ENCODE results near the gene ADAMTS2.

ADAMTS2 gene

GRCh38 chr5:179385914-179386313 is 40.7 kb upstream of the ADAMTS2 start:
- no peak overlapping the region for H2AFZ ChIP-seq (ENCODE audit: low read depth, low read length)
- no peaks in the 10 kb centered on the region for H4K20me1 ChIP-seq (ENCODE audit: insufficient read depth, low read length)
- no peaks in the 10 kb centered on the region for H3K79me2 ChIP-seq (ENCODE audit: insufficient read depth, low read length)
- no peaks in the 10 kb centered on the region for H3K36me3 ChIP-seq (ENCODE audit: insufficient read depth, low read length)
- H3K4me3 ChIP-seq (ENCODE audit: low read depth in 1 of 2, low read length in 2 of 2), result no peak overlapping the region
- TF ChIP-seq EZH2 (IDR thresholded peaks at IDR 0.05; ENCODE audit: borderline replicate concordance, low read depth, low read length, severe bottlenecking) (no peak), CTCF (IDR thresholded peaks at IDR 0.05; ENCODE audit: borderline replicate concordance, extremely low read depth, low read length, poor library complexity, severe bottlenecking) (no peak)
- peaks cover 16% of the 10 kb centered on the region for H3K9me3 ChIP-seq (ENCODE audit: insufficient read depth, low read length, severe bottlenecking)
- H3K4me2 ChIP-seq (ENCODE audit: insufficient read depth, low read length), result no peak overlapping the region
- DNase-seq (no peak), ATAC-seq (ENCODE audit: insufficient read depth, low read depth) (no peak)
- no peak overlapping the region for H3K27ac ChIP-seq (ENCODE audit: low read length)
- no peaks in the 10 kb centered on the region for H3K4me1 ChIP-seq (ENCODE audit: insufficient read depth, low read length)
- no peaks in the 10 kb centered on the region for H3K27me3 ChIP-seq (ENCODE audit: insufficient read depth, low read length, poor library complexity)
- H3K9ac ChIP-seq (ENCODE audit: low read depth, low read length), result no peak overlapping the region

DNA sequence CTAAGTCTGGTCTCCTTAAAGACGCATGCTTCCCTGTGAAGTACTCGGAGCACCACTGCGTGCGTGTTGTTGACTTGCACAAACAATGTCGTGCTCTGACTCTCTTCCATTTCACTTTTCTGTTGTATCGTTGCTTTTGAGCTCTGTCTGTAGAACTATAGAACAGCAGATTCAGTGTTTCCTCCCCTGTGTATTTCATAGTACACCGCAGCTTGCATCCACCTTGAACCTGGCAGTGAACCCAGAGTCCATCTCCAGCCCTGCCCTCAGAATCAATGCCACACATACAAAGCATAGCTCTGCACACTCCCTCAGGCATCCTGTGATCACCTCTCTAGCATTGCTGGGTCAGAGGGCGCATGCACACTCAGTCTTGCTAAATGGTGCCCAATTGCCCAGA is 37.2 kb upstream of the ADAMTS2 start:
- H3K27ac ChIP-seq (ENCODE audit: low read length), result no peak overlapping the region
- no peaks in the 10 kb centered on the region for H3K9me3 ChIP-seq (ENCODE audit: insufficient read depth, low read length, severe bottlenecking)
- H2AFZ ChIP-seq (ENCODE audit: low read depth, low read length), result no peak overlapping the region
- TF ChIP-seq EZH2 (IDR thresholded peaks at IDR 0.05; ENCODE audit: borderline replicate concordance, low read depth, low read length, severe bottlenecking) (no peak), CTCF (IDR thresholded peaks at IDR 0.05; ENCODE audit: borderline replicate concordance, extremely low read depth, low read length, poor library complexity, severe bottlenecking) (no peak)
- H3K9ac ChIP-seq (ENCODE audit: low read depth, low read length), result no peak overlapping the region
- H3K4me3 ChIP-seq (ENCODE audit: low read depth in 1 of 2, low read length in 2 of 2), result no peak overlapping the region
- no peaks in the 10 kb centered on the region for H3K36me3 ChIP-seq (ENCODE audit: insufficient read depth, low read length)
- no peaks in the 10 kb centered on the region for H3K27me3 ChIP-seq (ENCODE audit: insufficient read depth, low read length, poor library complexity)
- no peak overlapping the region for H3K4me2 ChIP-seq (ENCODE audit: insufficient read depth, low read length)
- ATAC-seq (ENCODE audit: insufficient read depth, low read depth) (no peak), DNase-seq (no peak)
- no peaks in the 10 kb centered on the region for H3K79me2 ChIP-seq (ENCODE audit: insufficient read depth, low read length)
- no peaks in the 10 kb centered on the region for H3K4me1 ChIP-seq (ENCODE audit: insufficient read depth, low read length)
- H4K20me1 ChIP-seq (ENCODE audit: insufficient read depth, low read length), result no peaks in the 10 kb centered on the region

DNA sequence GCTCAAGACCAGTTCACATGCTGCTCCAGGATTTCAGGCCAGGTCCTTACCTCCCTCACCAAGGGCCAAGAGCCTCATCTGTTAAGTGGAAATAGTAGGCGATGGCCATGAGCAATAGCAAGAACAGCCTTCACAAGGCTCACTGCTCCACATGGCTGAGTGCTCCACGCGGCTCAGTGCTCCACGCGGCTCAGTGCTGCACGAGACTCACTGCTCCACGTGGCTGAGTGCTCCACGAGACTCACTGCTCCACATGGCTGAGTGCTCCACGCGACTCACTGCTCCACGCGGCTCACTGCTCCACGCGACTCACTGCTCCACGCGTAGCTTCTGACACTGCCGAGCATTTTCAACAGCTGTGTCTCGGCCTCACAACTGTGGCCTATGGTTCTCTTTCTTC is 36.4 kb upstream of the ADAMTS2 start:
- no peak overlapping the region for H3K27ac ChIP-seq (ENCODE audit: low read length)
- no peak for DNase-seq
- no peaks in the 10 kb centered on the region for H3K36me3 ChIP-seq (ENCODE audit: insufficient read depth, low read length)
- H2AFZ ChIP-seq (ENCODE audit: low read depth, low read length), result no peak overlapping the region
- no peaks in the 10 kb centered on the region for H3K4me1 ChIP-seq (ENCODE audit: insufficient read depth, low read length)
- no peaks in the 10 kb centered on the region for H3K27me3 ChIP-seq (ENCODE audit: insufficient read depth, low read length, poor library complexity)
- TF ChIP-seq CTCF (IDR thresholded peaks at IDR 0.05; ENCODE audit: borderline replicate concordance, extremely low read depth, low read length, poor library complexity, severe bottlenecking), result no peak
- TF ChIP-seq EZH2 (IDR thresholded peaks at IDR 0.05; ENCODE audit: borderline replicate concordance, low read depth, low read length, severe bottlenecking), result no peak
- no peak overlapping the region for H3K4me2 ChIP-seq (ENCODE audit: insufficient read depth, low read length)
- H3K4me3 ChIP-seq (ENCODE audit: low read depth in 1 of 2, low read length in 2 of 2), result no peak overlapping the region
- no peak for ATAC-seq (ENCODE audit: insufficient read depth, low read depth)
- no peaks in the 10 kb centered on the region for H3K9me3 ChIP-seq (ENCODE audit: insufficient read depth, low read length, severe bottlenecking)
- no peaks in the 10 kb centered on the region for H3K79me2 ChIP-seq (ENCODE audit: insufficient read depth, low read length)
- H3K9ac ChIP-seq (ENCODE audit: low read depth, low read length), result no peak overlapping the region
- no peaks in the 10 kb centered on the region for H4K20me1 ChIP-seq (ENCODE audit: insufficient read depth, low read length)

Measured in DND-41 (cell line).